HEK293 (cell line): Measurements from ENCODE around the gene SDC1.

Experiments used
- ATF2 ChIP-seq: fragments of 450-650 bp; formaldehyde crosslinking; IDR thresholded peaks from 2 replicates; pipeline ENCODE4 v1.5.1; 2016; ENCODE audit warnings: missing biosample characterization, missing genetic modification characterization, low read depth
- CTCF ChIP-seq: fragments of 450-650 bp; formaldehyde crosslinking; IDR thresholded peaks from 2 replicates; pipeline ENCODE4 v1.5.1; 2016; ENCODE audit warnings: missing biosample characterization, missing genetic modification characterization
- GLIS2 ChIP-seq: fragments of 450-650 bp; formaldehyde crosslinking; IDR thresholded peaks from 2 replicates; pipeline ENCODE4 v1.5.1; 2016; ENCODE audit warnings: missing biosample characterization, missing genetic modification characterization
- HOXC10 ChIP-seq: sonication (generic); formaldehyde crosslinking; IDR thresholded peaks from 2 replicates; pipeline ENCODE4 v1.8.1; 2023; ENCODE audit warnings: mild to moderate bottlenecking, missing genetic modification reagents
- PRDM10 ChIP-seq: fragments of 450-650 bp; formaldehyde crosslinking; IDR thresholded peaks from 2 replicates; pipeline ENCODE4 v1.5.1; 2016; ENCODE audit warnings: missing biosample characterization, missing genetic modification characterization
- ZBTB21 ChIP-seq: fragments of 450-650 bp; formaldehyde crosslinking; IDR thresholded peaks from 2 replicates; pipeline ENCODE4 v1.5.1; 2017; ENCODE audit warnings: missing biosample characterization, missing genetic modification characterization
- ZFP37 ChIP-seq: fragments of 450-650 bp; formaldehyde crosslinking; IDR thresholded peaks from 2 replicates; pipeline ENCODE4 v1.5.1; 2016; ENCODE audit warnings: missing biosample characterization, missing genetic modification characterization
- ZNF18 ChIP-seq: fragments of 450-650 bp; formaldehyde crosslinking; IDR thresholded peaks from 2 replicates; pipeline ENCODE4 v1.5.1; 2016; ENCODE audit warnings: missing biosample characterization, missing genetic modification characterization
- ZNF394 ChIP-seq: fragments of 450-650 bp; formaldehyde crosslinking; IDR thresholded peaks from 2 replicates; pipeline ENCODE4 v1.5.1; 2016; ENCODE audit warnings: missing biosample characterization, missing genetic modification characterization, mild to moderate bottlenecking, moderate library complexity, borderline replicate concordance
- ZNF433 ChIP-seq: fragments of 450-650 bp; formaldehyde crosslinking; IDR thresholded peaks from 2 replicates; pipeline ENCODE4 v1.5.1; 2016; ENCODE audit warnings: missing biosample characterization, missing genetic modification characterization, low read depth
- ZNF510 ChIP-seq: fragments of 450-650 bp; formaldehyde crosslinking; IDR thresholded peaks from 2 replicates; pipeline ENCODE4 v1.5.1; 2018; ENCODE audit warnings: mild to moderate bottlenecking, missing genetic modification characterization, missing biosample characterization; ENCODE audit not compliant: insufficient replicate concordance
- ZNF529 ChIP-seq: fragments of 450-650 bp; formaldehyde crosslinking; IDR thresholded peaks from 2 replicates; pipeline ENCODE4 v1.5.1; 2017; ENCODE audit warnings: missing genetic modification characterization, missing biosample characterization; ENCODE audit not compliant: insufficient replicate concordance
- ZNF600 ChIP-seq: fragments of 450-650 bp; formaldehyde crosslinking; IDR thresholded peaks from 2 replicates; pipeline ENCODE4 v1.5.1; 2016; ENCODE audit warnings: missing biosample characterization, missing genetic modification characterization

GRCh38 chr2:20205915-20206524 lies 18.9 kb downstream of the SDC1 start:
- no peak for TF ChIP-seq CTCF (tag by site-specific recombination)
- no peak for TF ChIP-seq ZNF529
- no peak for TF ChIP-seq ZFP37 (tag by site-specific recombination)
- TF ChIP-seq ZNF510 (tag by site-specific recombination) = no peak
- TF ChIP-seq ZNF394 (tag by site-specific recombination) = no peak
- TF ChIP-seq ATF2 (tag by site-specific recombination) = no peak
- no peak for TF ChIP-seq ZNF600
- no peak for TF ChIP-seq HOXC10 (CRISPR knock-in tag)
- no peak for TF ChIP-seq ZNF433 (tag by site-specific recombination)
- TF ChIP-seq ZNF18 (tag by site-specific recombination) = no peak
- TF ChIP-seq GLIS2 (tag by site-specific recombination) = no peak
- no peak for TF ChIP-seq PRDM10 (tag by site-specific recombination)
- no peak for TF ChIP-seq ZBTB21 (tag by site-specific recombination)
